HAP-1 (cell line): ENCODE measurements around the gene ITIH4.

ENCODE experiments used
- DNase-seq, 2 experiments: peaks; one replicate each; pipeline ENCODE4 v3.0.0-alpha.2; 2016 to 2020; ENCODE audit warnings: low spot score in 2 of 2
- H3K27me3 ChIP-seq: fragments of 250-450 bp; sonication (Bioruptor Pico); 2 replicates; pipeline ENCODE4 v1.5.1; 2020; ENCODE audit warnings: low read depth, mild to moderate bottlenecking, moderate library complexity
- H3K36me3 ChIP-seq: fragments of 250-450 bp; sonication (Bioruptor Pico); replicated peaks from 2 replicates; pipeline ENCODE4 v1.5.1; 2020; ENCODE audit warnings: mild to moderate bottlenecking
- H3K4me1 ChIP-seq: fragments of 250-450 bp; sonication (Bioruptor Pico); 2 replicates; pipeline ENCODE4 v1.5.1; 2020; ENCODE audit warnings: mild to moderate bottlenecking
- H3K4me3 ChIP-seq: fragments of 250-450 bp; sonication (Bioruptor Pico); 2 replicates; pipeline ENCODE4 v1.5.1; 2020; ENCODE audit warnings: mild to moderate bottlenecking, moderate library complexity
- H3K9me3 ChIP-seq: fragments of 250-450 bp; sonication (Bioruptor Pico); 2 replicates; pipeline ENCODE4 v1.5.1; 2020; ENCODE audit warnings: mild to moderate bottlenecking, moderate library complexity
- in situ Hi-C: fragments of 300-500 bp; cut with MboI; formaldehyde crosslinking; loops from 3 replicates; pipeline ENCODE4 v1.14.3; 2020; ENCODE audit warnings: low sequenced_read_pairs, inconsistent platforms, mixed read lengths

The ITIH4 gene

GRCh38 chr3:52845691-52846431 is 15.4 kb upstream of the ITIH4 start:
- Histone ChIP-seq H3K36me3 (peaks cover 1% of the 10 kb centered on the region; the same call in 1 of the 2 replicates), H3K4me1 (no peaks in the 10 kb centered on the region), H3K4me3 (no peak overlapping the region), H3K27me3 (no peaks in the 10 kb centered on the region), H3K9me3 (no peaks in the 10 kb centered on the region)
- in situ Hi-C loops, result loop anchor here (10.0 kb wide), 1 partner anchor 139 kb away; no protein-coding TSS in a partner anchor
- DNase-seq, result peak in 1 of 2 experiments; percentile 40

- no peaks in the 10 kb centered on the region for H3K4me1 ChIP-seq
- H3K27me3 ChIP-seq, result no peaks in the 10 kb centered on the region
- H3K9me3 ChIP-seq, result no peaks in the 10 kb centered on the region
- in situ Hi-C loops, result loop anchor here (10.0 kb wide), 1 partner anchor 140 kb away; no protein-coding TSS in a partner anchor
- no peak for DNase-seq
- no peaks in the 10 kb centered on the region for H3K36me3 ChIP-seq
- no peak overlapping the region for H3K4me3 ChIP-seq
Measured at GRCh38 chr3:52845157-52845556, 14.7 kb upstream of the ITIH4 start.

GRCh38 chr3:52844290-52844975 is 14.0 kb upstream of the ITIH4 start:
- in situ Hi-C loops, result loop anchor here (10.0 kb wide), 1 partner anchor 140 kb away; no protein-coding TSS in a partner anchor
- Histone ChIP-seq H3K4me1 (no peaks in the 10 kb centered on the region), H3K36me3 (no peaks in the 10 kb centered on the region), H3K9me3 (no peaks in the 10 kb centered on the region), H3K27me3 (no peaks in the 10 kb centered on the region), H3K4me3 (no peak overlapping the region)
- no peak for DNase-seq

- no peaks in the 10 kb centered on the region for H3K4me1 ChIP-seq
- in situ Hi-C loops, result loop anchor here (10.0 kb wide), 1 partner anchor 141 kb away; no protein-coding TSS in a partner anchor
- H3K36me3 ChIP-seq, result no peaks in the 10 kb centered on the region
- no peak for DNase-seq
- no peaks in the 10 kb centered on the region for H3K9me3 ChIP-seq
- H3K27me3 ChIP-seq, result no peaks in the 10 kb centered on the region
- no peak overlapping the region for H3K4me3 ChIP-seq
Measured at GRCh38 chr3:52843881-52844280, 13.4 kb upstream of the ITIH4 start.

GRCh38 chr3:52843108-52843865 is 12.8 kb upstream of the ITIH4 start:
- no peaks in the 10 kb centered on the region for H3K9me3 ChIP-seq
- in situ Hi-C loops, result loop anchor here (10.0 kb wide), 1 partner anchor 142 kb away; no protein-coding TSS in a partner anchor
- no peaks in the 10 kb centered on the region for H3K27me3 ChIP-seq
- H3K4me3 ChIP-seq, result no peak overlapping the region
- H3K4me1 ChIP-seq, result no peaks in the 10 kb centered on the region
- H3K36me3 ChIP-seq, result no peaks in the 10 kb centered on the region
- DNase-seq, result no peak

GRCh38 chr3:52842424-52842823 is 12.0 kb upstream of the ITIH4 start:
- Histone ChIP-seq H3K36me3 (no peaks in the 10 kb centered on the region), H3K4me1 (no peaks in the 10 kb centered on the region), H3K27me3 (no peaks in the 10 kb centered on the region), H3K9me3 (no peaks in the 10 kb centered on the region), H3K4me3 (no peak overlapping the region)
- in situ Hi-C loops, result loop anchor here (10.0 kb wide), 1 partner anchor 142 kb away; no protein-coding TSS in a partner anchor
- no peak for DNase-seq

GRCh38 chr3:52841981-52842340 is 11.5 kb upstream of the ITIH4 start:
- in situ Hi-C loops, result loop anchor here (10.0 kb wide), 1 partner anchor 143 kb away; no protein-coding TSS in a partner anchor
- no peak overlapping the region for H3K4me3 ChIP-seq

GRCh38 chr3:52841211-52841980 is 10.9 kb upstream of the ITIH4 start:
- DNase-seq, result no peak
- no peaks in the 10 kb centered on the region for H3K27me3 ChIP-seq
- no peak overlapping the region for H3K4me3 ChIP-seq
- H3K4me1 ChIP-seq, result no peaks in the 10 kb centered on the region
- no peaks in the 10 kb centered on the region for H3K9me3 ChIP-seq
- in situ Hi-C loops, result loop anchor here (10.0 kb wide), 1 partner anchor 143 kb away; no protein-coding TSS in a partner anchor
- no peaks in the 10 kb centered on the region for H3K36me3 ChIP-seq

More at GRCh38 chr3:52841981-52842340, 11.5 kb upstream of the ITIH4 start:
- no peaks in the 10 kb centered on the region for H3K4me1 ChIP-seq
- no peaks in the 10 kb centered on the region for H3K27me3 ChIP-seq
- no peaks in the 10 kb centered on the region for H3K36me3 ChIP-seq
- no peak for DNase-seq
- H3K9me3 ChIP-seq, result no peaks in the 10 kb centered on the region

- DNase-seq, result no peak
- H3K27me3 ChIP-seq, result no peaks in the 10 kb centered on the region
- in situ Hi-C loops, result loop anchor here (10.0 kb wide), 1 partner anchor 145 kb away; no protein-coding TSS in a partner anchor
- no peak overlapping the region for H3K4me3 ChIP-seq
- H3K4me1 ChIP-seq, result no peaks in the 10 kb centered on the region
- no peaks in the 10 kb centered on the region for H3K36me3 ChIP-seq
- no peaks in the 10 kb centered on the region for H3K9me3 ChIP-seq
Measured at GRCh38 chr3:52839892-52840545, 9.5 kb upstream of the ITIH4 start.

- H3K4me1 ChIP-seq, result no peaks in the 10 kb centered on the region
- no peak for DNase-seq
- no peak overlapping the region for H3K4me3 ChIP-seq
- in situ Hi-C loops, result no loop called here
- H3K36me3 ChIP-seq, result no peaks in the 10 kb centered on the region
- H3K27me3 ChIP-seq, result no peaks in the 10 kb centered on the region
- no peaks in the 10 kb centered on the region for H3K9me3 ChIP-seq
Measured at GRCh38 chr3:52839268-52839575, 8.8 kb upstream of the ITIH4 start.

- no peak for DNase-seq
- Histone ChIP-seq H3K4me3 (no peak overlapping the region), H3K27me3 (no peaks in the 10 kb centered on the region), H3K9me3 (no peaks in the 10 kb centered on the region), H3K4me1 (no peaks in the 10 kb centered on the region), H3K36me3 (no peaks in the 10 kb centered on the region)
- in situ Hi-C loops, result no loop called here
Measured at GRCh38 chr3:52838561-52839267, 8.2 kb upstream of the ITIH4 start.

GRCh38 chr3:52836986-52837385 is 6.5 kb upstream of the ITIH4 start:
- Histone ChIP-seq H3K4me1 (no peaks in the 10 kb centered on the region), H3K36me3 (no peaks in the 10 kb centered on the region), H3K4me3 (no peak overlapping the region), H3K9me3 (no peaks in the 10 kb centered on the region), H3K27me3 (no peaks in the 10 kb centered on the region)
- DNase-seq, result no peak
- in situ Hi-C loops, result no loop called here
